ENCODE measurements around the gene RBFOX1. TPM values are rescaled to one million over a fixed set of nuclear protein-coding genes. Genes with fewer than 3 reads are reported as not detected.

The RBFOX1 gene
- total RNA-seq, 3 donors from 2014 or later = 4.1 to 7.7 (median 5.1) TPM

DNA sequence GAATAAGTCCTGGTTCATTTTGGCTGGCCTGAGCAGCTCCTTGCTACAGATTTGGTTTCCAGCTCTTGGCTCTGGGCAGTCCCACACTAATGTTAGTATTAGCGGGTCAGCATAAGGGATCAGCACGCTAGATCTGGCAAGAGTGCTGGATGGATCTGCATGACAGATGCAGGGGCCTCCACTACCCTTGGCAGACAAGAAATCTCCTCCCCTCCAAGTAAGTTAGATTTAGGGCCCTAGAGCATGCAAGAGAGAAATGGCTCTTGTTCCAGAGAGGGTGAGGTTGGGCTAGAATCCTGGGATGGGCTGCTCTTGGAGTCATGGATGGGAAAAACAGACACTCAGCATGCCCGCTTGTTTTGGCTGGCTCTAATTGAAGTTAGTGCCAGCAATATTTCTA, 414.3 kb downstream of the RBFOX1 start:
- intact Hi-C loops (cut with DNase I, micrococcal nuclease) = no loop called here
- no peaks in the 10 kb centered on the region for H3K4me1 ChIP-seq (ENCODE audit: low read depth)
- no peak for ATAC-seq
- H3K9me3 ChIP-seq = no peaks in the 10 kb centered on the region
- no peak overlapping the region for H3K4me3 ChIP-seq
- no peaks in the 10 kb centered on the region for H3K36me3 ChIP-seq (ENCODE audit: low read depth)
- no peak for DNase-seq
- no peak for TF ChIP-seq CTCF (IDR thresholded peaks at IDR 0.05)

DNA sequence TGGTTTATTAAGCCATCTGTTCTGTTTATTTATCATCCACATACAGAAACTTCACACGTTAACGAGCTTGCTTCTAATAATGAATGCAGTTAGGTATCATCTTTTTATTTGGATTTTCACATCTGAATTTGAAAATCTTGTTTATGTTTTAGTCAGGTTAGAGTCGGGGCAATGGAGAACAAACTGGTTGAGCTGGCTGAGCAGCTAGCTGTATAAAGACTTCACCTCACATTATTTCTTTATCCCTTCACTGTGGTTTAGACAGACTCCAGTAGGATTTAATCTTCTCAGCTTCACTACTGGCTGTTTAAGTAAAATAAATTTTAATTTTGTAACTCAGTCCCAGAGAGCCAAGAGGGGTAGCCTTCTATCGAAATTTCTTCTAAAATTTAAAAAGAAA, 415.9 kb downstream of the RBFOX1 start:
- H3K4me1 ChIP-seq (ENCODE audit: low read depth) = no peaks in the 10 kb centered on the region
- ATAC-seq (no peak), DNase-seq (no peak)
- no peak overlapping the region for H3K4me3 ChIP-seq
- intact Hi-C loops (cut with DNase I, micrococcal nuclease) = no loop called here
- H3K36me3 ChIP-seq (ENCODE audit: low read depth) = no peaks in the 10 kb centered on the region
- H3K9me3 ChIP-seq = no peaks in the 10 kb centered on the region
- no peak for TF ChIP-seq CTCF (IDR thresholded peaks at IDR 0.05)

- ATAC-seq = no peak
- DNase-seq = no peak
Observed at GRCh38 chr16:7755347-7755882, 422.8 kb downstream of the RBFOX1 start.

More at GRCh38 chr16:7755347-7755882, 422.8 kb downstream of the RBFOX1 start:
- no peaks in the 10 kb centered on the region for H3K9me3 ChIP-seq
- intact Hi-C loops (cut with DNase I, micrococcal nuclease) = no loop called here
- no peak for TF ChIP-seq CTCF (IDR thresholded peaks at IDR 0.05)
- no peaks in the 10 kb centered on the region for H3K36me3 ChIP-seq (ENCODE audit: low read depth)
- H3K4me3 ChIP-seq = no peak overlapping the region
- no peaks in the 10 kb centered on the region for H3K4me1 ChIP-seq (ENCODE audit: low read depth)
